Spleen (tissue), 7 donors: ENCODE measurements around the gene PARP1.

Source experiments
- POLR2A ChIP-seq, 3 donors: fragments of 450-650 bp; IDR thresholded peaks; one replicate each; pipeline ENCODE4 v1.5.1; 2017; ENCODE audit warnings: antibody characterized with exemption in 3 of 3, mild to moderate bottlenecking in 1 of 3
- POLR2AphosphoS5 ChIP-seq, 3 donors: sonication (generic); formaldehyde crosslinking; IDR thresholded peaks; one replicate each; pipeline ENCODE4 v1.5.1; 2017; ENCODE audit warnings: antibody characterized with exemption in 3 of 3
- TF ChIP-seq, protein P1 (sequence below), 11 experiments: fragments of 200-600 bp in 7 of 11; fragments of 450-650 bp in 4 of 11; sonication (generic) in 4 of 11; IDR thresholded peaks in 8 of 11; conservative IDR thresholded peaks in 3 of 11; 1 replicate in 7 of 11; 2 replicates in 4 of 11; pipeline versions ENCODE4 v1.4.0 to v1.8.0; 2016 to 2021; ENCODE audit warnings: antibody characterized with exemption in 11 of 11, inconsistent platforms in 4 of 11, mild to moderate bottlenecking in 1 of 11
- donor health status: DM: no; HTN: no; CAD: no; lungs with moderate emphysema.
- donor health status: DM: no; HTN: no; CAD: no.
- donor health status: DM: no; HTN: no; CAD: no.

DNA sequence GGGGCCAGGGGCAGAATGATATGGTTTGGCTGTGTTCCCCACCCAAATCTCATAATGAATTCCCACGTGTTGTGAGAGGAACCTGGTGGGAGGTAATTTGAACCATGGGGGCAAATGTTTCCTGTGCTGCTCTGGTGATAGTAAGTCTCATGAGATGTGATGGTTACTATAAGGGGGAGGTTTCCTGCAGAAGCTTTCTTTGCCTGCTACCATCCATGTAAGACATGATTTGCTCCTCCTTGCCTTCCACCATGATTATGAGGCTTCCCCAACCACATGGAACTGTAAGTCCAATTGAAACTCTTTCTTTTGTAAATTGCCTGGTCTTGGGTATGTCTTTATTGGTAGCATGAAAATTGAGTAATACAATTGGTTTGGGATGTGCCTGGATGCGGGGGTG lies 65.2 kb downstream of the PARP1 start:
- TF ChIP-seq, protein P1, sequence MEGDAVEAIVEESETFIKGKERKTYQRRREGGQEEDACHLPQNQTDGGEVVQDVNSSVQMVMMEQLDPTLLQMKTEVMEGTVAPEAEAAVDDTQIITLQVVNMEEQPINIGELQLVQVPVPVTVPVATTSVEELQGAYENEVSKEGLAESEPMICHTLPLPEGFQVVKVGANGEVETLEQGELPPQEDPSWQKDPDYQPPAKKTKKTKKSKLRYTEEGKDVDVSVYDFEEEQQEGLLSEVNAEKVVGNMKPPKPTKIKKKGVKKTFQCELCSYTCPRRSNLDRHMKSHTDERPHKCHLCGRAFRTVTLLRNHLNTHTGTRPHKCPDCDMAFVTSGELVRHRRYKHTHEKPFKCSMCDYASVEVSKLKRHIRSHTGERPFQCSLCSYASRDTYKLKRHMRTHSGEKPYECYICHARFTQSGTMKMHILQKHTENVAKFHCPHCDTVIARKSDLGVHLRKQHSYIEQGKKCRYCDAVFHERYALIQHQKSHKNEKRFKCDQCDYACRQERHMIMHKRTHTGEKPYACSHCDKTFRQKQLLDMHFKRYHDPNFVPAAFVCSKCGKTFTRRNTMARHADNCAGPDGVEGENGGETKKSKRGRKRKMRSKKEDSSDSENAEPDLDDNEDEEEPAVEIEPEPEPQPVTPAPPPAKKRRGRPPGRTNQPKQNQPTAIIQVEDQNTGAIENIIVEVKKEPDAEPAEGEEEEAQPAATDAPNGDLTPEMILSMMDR (IDR thresholded peaks at IDR 0.05 in 8 of 11, conservative IDR thresholded peaks at IDR 0.05 in 3 of 11) = no peak
- TF ChIP-seq POLR2A (IDR thresholded peaks at IDR 0.05) (no peak), POLR2AphosphoS5 (IDR thresholded peaks at IDR 0.05) (no peak)
